ENCODE results near the gene SFSWAP.

DNA sequence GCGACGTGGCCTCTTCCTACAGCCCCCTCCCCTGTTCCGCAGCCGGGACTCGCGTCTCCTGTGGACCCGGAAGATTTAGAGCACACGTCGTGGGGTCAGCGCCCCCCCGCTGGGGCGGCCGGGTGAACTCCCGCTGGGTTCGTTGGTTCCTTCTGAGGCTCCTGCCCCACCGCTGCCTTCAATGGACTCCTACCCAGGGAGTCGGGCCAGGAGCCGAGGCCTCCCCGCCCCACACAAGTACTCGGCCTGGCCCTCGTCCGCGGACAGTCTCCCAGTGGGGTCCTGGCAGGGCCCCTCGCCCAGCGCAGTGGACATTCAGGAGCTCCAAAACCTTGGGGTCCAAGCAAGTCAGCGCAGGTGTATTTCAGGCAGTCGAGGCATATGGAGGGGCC, 118.5 kb downstream of the SFSWAP start:
- TF ChIP-seq, protein P1, sequence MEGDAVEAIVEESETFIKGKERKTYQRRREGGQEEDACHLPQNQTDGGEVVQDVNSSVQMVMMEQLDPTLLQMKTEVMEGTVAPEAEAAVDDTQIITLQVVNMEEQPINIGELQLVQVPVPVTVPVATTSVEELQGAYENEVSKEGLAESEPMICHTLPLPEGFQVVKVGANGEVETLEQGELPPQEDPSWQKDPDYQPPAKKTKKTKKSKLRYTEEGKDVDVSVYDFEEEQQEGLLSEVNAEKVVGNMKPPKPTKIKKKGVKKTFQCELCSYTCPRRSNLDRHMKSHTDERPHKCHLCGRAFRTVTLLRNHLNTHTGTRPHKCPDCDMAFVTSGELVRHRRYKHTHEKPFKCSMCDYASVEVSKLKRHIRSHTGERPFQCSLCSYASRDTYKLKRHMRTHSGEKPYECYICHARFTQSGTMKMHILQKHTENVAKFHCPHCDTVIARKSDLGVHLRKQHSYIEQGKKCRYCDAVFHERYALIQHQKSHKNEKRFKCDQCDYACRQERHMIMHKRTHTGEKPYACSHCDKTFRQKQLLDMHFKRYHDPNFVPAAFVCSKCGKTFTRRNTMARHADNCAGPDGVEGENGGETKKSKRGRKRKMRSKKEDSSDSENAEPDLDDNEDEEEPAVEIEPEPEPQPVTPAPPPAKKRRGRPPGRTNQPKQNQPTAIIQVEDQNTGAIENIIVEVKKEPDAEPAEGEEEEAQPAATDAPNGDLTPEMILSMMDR (IDR thresholded peaks at IDR 0.05; ENCODE audit: insufficient read depth, low read length): no peak
- TF ChIP-seq SPI1 (IDR thresholded peaks at IDR 0.05; ENCODE audit: borderline replicate concordance, low read depth): no peak
- TF ChIP-seq GABPA (IDR thresholded peaks at IDR 0.05; ENCODE audit: low read depth): no peak
- no peak for TF ChIP-seq POLR2AphosphoS5 (IDR thresholded peaks at IDR 0.05; ENCODE audit: low read depth)
- TF ChIP-seq, protein P2, sequence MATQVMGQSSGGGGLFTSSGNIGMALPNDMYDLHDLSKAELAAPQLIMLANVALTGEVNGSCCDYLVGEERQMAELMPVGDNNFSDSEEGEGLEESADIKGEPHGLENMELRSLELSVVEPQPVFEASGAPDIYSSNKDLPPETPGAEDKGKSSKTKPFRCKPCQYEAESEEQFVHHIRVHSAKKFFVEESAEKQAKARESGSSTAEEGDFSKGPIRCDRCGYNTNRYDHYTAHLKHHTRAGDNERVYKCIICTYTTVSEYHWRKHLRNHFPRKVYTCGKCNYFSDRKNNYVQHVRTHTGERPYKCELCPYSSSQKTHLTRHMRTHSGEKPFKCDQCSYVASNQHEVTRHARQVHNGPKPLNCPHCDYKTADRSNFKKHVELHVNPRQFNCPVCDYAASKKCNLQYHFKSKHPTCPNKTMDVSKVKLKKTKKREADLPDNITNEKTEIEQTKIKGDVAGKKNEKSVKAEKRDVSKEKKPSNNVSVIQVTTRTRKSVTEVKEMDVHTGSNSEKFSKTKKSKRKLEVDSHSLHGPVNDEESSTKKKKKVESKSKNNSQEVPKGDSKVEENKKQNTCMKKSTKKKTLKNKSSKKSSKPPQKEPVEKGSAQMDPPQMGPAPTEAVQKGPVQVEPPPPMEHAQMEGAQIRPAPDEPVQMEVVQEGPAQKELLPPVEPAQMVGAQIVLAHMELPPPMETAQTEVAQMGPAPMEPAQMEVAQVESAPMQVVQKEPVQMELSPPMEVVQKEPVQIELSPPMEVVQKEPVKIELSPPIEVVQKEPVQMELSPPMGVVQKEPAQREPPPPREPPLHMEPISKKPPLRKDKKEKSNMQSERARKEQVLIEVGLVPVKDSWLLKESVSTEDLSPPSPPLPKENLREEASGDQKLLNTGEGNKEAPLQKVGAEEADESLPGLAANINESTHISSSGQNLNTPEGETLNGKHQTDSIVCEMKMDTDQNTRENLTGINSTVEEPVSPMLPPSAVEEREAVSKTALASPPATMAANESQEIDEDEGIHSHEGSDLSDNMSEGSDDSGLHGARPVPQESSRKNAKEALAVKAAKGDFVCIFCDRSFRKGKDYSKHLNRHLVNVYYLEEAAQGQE (IDR thresholded peaks at IDR 0.05; ENCODE audit: insufficient replicate concordance, low read depth): no peak

Data from HL-60 (cell line).